ENCODE measurements around the gene MCTP1.

GRCh38 chr5:95162231-95162992 lies 122.5 kb downstream of the MCTP1 start:
- TF ChIP-seq GATA2 (IDR thresholded peaks at IDR 0.05; ENCODE audit: low read depth, low read length) = no peak
- TF ChIP-seq GATA3 (IDR thresholded peaks at IDR 0.05; ENCODE audit: low read depth, low read length) = no peak
